T47D (cell line): ENCODE data around the gene GPR161.
"Not testable (repeated sequence)": the region's sequence is repeated elsewhere in the genome, so short reads cannot be mapped to it uniquely, and the experiment has no call there.

Source experiments
- DNase-seq, 2 experiments: peaks; one replicate each; pipeline versions ENCODE4 v3.0.0 to v3.0.0-alpha.2; 2011 to 2012; ENCODE audit warnings: low read depth in 1 of 2, low spot score in 1 of 2
- JUND ChIP-seq: IDR thresholded peaks from 2 replicates; pipeline ENCODE4 v1.6.1; 2012; ENCODE audit warnings: low read depth
- in situ Hi-C: cut with HindIII; loops from 2 replicates; pipeline ENCODE4 v1.10.0; 2016; ENCODE audit warnings: low sequenced_read_pairs, low pct_unique_long_range_greater_than_20kb

Gene GPR161, protein sequence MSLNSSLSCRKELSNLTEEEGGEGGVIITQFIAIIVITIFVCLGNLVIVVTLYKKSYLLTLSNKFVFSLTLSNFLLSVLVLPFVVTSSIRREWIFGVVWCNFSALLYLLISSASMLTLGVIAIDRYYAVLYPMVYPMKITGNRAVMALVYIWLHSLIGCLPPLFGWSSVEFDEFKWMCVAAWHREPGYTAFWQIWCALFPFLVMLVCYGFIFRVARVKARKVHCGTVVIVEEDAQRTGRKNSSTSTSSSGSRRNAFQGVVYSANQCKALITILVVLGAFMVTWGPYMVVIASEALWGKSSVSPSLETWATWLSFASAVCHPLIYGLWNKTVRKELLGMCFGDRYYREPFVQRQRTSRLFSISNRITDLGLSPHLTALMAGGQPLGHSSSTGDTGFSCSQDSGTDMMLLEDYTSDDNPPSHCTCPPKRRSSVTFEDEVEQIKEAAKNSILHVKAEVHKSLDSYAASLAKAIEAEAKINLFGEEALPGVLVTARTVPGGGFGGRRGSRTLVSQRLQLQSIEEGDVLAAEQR

DNA sequence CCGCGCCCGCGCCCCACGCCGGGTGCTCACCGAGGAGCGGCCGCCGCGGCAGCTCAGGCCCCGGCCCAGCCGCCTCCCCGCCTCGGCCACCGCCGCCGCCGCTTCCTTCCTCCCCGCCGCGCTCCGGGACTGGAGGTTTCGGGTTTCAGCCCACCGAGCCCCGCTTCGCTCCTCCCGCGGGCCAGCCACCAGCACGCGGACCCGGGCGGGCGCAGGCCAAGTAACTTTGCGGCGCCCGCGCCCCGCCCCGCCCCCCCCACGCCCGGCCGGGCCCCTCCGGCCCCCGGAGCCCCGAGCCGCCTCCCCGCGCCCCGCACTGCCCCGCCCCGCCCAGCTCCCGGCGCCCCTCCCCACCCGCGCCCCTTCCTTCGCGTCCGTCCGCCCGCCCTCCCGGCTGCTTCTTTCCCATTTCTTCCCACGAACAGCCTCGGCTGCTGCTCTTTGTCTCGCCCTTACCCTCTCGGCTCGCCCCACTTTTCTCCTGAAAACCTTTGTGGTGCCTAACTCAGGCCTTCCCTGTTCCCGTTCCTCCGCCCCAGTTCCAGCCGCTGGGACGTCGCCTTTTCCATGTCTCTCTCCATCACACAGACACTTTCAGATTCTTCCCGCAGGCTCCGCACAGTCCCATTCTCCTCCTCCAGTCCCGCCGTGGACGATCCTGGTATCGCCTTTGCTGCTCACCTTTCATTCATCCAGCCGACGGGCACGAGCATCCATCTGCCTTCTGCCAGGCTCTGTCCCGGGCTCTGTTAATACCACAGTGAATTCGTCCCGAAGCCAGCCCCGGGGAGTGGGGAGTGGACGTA is at the start of gene GPR161:
Gene GPR161, minus strand, starts transcription at position 222 of the 806 bp plus-strand sequence. CDS start 32,080 bp downstream, outside the sequence.
- in situ Hi-C loops = no loop called here
- peak; percentile 36 to 65 for DNase-seq

DNA sequence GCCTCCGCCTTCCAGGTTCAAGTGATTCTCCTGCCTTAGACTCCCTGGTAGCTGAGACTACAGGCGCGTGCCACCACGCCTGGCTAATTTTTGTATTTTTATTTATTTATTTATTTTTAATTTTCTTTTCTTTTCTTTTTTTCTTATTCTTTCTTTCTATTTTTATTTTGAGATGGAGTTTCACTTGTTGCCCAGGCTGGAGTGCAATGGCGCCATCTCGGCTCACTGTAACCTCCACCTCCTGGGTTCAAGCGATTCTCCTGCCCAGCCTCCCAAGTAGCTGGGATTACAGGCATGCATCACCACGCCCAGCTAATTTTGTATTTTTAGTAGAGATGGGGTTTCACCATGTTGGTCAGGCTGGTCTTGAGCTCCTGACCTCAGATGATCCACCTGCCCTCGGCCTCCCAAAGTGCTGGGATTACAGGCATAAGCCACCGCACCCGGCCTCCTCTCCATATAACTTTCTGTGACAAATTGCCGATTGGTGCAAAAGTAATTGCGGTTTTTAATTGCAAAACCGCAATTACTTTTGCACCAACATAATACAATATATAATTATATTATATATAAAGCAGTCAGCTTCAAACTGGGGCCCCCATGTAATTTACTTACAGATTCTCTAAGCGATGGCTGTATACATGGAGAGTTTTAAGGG is 44.5 kb upstream of the GPR161 start:
- DNase-seq, in situ Hi-C loops: not testable (repeated sequence)

More for the DNA sequence above, at the start of gene GPR161:
- no peak for TF ChIP-seq JUND

DNA sequence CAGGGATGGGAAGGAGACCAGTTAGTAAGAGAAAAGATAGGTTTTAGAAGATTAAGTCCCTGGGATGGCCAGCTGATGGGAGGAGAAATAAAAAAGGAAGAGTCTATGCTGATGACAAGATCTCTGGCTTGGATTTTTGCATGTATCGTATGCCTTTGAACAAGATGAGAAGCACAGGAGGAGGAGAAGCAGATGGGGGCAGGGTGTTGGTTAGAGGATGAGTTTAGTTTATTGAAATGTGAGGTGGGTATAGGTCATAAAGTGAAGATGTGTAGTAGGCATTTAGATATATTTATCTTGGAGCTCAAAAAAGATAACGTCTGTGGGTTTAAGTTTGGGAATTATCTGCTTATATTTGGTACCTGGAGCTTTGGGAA is 43.4 kb upstream of the GPR161 start:
- no peak for TF ChIP-seq JUND
- DNase-seq = no peak
- in situ Hi-C loops = no loop called here

DNA sequence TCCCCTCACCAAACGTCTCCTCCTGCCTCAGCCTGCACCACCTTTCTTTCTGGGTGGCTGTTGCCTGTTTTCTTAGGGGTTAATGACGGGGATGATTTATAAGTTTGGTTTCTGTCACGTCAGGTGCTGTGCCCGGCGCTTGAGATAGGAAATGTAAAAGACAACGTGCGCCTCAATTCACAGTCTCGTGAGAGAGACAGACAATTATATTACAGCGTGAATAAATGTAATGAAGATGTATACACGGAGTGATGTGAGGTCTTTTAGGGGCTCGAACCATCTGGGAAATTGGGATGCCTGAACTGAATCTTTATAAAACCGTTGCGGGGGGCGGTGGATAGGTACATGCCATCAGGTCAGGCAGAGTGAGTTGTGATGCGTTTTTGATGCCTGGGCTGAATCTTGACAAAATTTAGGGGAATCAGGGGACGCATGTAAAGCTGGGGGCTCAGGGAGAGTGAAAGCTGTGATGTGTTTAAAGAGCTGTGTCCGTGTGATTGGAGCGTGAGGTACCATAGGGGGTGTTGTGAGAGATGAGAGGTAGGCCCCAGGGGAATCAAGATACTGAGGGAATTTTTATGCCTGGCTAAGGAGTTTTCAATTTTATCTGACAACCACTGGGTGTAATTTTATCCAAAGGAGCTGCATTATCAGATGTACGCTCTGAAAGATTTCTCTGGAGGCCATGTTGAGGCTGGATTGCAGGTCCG is 42.9 kb upstream of the GPR161 start:
- TF ChIP-seq JUND = no peak
- in situ Hi-C loops = no loop called here
- DNase-seq = peak in 1 of 2 experiments; percentile 19

DNA sequence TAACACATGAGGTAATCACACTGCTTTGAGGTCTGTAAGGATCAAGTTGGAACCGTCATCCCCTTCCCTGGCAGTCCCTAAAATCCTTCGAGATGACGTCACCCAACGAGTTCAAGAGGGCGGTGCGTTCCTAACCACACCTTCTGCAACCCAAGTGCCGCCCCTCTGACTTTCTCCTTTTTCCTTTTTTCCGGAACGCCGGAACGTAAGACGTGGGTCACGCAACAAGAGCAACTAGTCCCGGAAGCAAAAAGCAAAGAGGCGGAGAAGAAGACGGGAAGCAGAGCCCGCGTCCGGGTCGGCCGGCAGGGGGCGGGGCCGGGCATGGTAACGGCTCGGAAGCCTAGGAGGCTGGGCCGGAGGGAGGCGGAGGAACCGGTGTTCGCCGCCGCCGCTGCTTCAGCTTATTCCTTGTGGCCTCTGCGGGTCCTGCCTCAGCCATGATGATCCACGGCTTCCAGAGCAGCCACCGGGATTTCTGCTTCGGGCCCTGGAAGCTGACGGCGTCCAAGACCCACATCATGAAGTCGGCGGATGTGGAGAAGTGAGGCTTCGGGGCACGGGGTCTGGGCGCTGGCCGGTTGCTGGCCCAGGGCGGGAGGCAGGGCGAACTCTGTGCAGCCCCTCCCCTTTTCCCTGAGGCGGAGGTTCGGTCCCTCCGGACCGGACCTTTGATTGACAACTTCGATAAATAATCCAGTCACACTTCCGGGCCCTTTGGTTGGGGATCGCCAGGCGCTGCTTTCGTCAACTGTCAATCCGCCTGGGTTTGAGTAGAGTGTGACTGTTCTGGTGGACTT is 42.1 kb upstream of the GPR161 start, which contains the start of gene TIPRL:
Gene TIPRL, plus strand, starts transcription at position 325 of the 800 bp plus-strand sequence. Its CDS starts 116 bp downstream, at position 441.
- DNase-seq = peak; percentile 86 to 99
- TF ChIP-seq JUND = peak; percentile 78
- in situ Hi-C loops = no loop called here

DNA sequence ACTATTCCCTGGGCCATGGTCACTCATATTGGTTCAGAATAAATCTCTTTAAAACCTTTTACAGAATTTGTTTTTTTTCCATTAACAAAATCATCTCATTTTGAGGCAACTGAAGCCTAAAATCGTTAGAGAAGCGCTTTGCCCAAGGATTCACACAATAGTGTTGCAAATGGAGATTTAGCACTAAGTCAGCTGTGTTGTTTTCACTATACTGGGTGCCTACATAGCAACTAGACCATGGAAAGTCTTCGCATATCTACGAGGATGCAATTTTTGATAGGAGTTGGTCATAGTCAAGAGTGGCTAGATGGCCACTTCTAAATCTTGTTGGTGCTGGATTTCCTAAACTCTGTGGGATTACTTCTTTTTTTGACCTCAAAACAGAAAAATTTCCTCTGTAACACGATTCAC is 41.5 kb upstream of the GPR161 start:
- in situ Hi-C loops = no loop called here
- no peak for DNase-seq
- TF ChIP-seq JUND = no peak

DNA sequence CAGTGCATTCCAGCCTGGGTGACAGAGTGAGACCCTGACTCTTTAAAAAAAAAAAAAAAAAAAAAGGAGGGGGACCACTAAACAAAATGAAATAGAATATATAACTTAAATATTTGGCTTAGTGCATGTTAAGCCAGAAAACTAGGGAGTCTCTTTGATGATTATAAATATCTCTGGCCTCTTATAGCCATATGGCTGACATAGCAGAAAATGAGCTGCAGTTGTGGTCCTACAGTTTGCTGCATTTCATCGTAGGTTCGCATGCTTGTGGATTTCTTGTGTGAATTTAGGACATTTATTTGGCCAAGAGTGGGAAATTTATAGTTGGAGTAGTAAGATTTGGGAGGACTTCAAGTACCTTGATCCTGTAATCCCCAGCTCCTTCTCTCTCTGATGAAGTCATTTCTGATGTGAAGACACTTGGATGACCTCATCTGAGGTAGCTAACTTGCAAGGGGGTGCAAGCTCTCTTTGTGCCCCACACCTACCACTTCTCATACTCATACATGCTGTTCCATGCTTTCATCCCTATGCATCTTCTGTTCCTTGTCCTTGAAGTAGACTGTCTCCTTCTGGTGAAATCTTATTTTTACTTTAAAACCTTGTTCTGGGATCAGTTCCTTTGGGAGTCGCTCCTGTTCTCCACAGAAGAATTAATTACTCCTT is 35.7 kb upstream of the GPR161 start:
- DNase-seq = no peak
- TF ChIP-seq JUND = no peak
- in situ Hi-C loops = no loop called here

DNA sequence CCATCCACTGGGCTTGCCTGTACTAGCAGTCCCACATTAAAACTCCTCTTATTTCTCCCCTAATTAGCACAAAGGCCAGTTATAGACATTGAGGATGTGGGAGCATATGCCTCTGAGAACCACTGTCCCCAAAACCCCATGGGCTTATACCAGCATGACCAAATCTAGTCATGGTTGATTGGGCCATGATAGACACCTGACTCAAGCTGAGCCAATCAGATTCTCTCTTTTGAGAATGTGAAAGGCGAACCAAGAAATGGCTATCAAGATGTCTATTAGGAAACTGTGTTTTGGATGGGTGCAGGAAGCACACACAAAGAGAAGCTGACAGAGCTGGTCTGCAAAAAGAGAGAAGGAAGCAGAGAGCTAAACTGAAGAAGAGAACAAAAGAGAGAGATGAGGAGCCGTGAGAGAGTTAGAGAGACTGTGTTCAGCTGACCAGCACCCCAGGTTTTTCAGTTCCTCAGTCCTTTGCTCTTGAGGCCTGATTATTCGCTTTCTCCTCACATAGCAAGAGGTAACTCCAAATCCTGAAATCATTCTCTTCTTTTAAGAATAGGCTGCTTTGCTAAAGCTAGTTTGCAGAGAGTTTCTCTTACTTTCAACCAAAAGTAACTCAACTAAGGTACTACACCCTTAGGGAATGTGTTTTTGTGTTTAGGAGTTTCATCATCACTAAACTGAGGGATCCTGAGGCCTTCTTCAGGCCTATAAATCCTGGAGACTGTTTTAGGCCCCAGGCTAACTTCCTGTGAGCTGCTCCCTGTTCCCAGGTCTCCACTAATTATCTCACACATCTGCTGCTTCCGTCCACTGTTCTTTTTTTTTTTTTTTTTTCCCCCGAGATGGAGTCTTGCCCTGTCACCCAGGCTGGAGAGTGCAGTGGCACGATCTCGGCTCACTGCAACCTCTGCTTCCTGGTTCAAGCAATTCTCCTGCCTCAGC is 34.1 kb upstream of the GPR161 start:
- no peak for TF ChIP-seq JUND
- DNase-seq = no peak
- in situ Hi-C loops = no loop called here

DNA sequence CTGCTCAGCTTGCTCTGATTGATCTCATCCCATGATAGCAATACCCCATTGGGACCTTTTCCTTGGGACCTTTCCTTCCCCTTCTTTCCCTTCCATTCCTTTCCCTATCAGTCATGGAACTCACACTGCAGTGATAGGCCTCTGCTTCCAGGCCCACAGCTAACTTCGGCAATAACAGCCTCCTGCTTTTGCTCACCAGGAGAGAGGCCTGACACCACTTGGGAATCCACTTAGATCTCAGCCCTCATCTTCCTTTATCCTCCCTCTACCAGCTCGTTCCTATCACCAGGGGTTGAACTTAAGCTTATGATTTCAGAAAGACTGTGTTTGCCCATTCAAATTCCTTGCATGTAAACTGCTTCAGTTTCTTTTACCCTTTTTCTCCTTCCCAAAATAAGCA is 31.1 kb upstream of the GPR161 start:
- in situ Hi-C loops = no loop called here
- no peak for DNase-seq

DNA sequence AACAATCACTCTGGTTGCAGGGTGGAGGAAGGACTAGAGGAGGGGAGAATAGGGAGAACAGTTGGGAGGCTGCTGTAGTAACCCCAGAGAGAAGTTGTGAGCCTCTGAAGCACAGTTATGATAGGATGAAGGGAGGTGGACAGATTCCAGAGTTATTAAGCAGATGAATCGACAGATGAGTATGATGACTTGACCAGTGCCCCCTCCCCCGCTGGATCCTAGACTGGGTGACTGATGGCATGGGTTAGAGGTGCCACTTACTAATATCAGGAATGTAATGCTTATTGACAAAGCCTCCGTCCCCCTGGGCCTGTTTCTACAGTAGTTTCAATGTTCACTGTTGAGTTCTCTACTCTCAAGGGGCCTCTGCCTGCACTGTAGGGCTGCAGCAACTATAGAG is 28.0 kb upstream of the GPR161 start:
- in situ Hi-C loops = no loop called here
- no peak for TF ChIP-seq JUND

More for the DNA sequence above, 31.1 kb upstream of the GPR161 start:
- TF ChIP-seq JUND = no peak

More for the DNA sequence above, 28.0 kb upstream of the GPR161 start:
- no peak for DNase-seq
